Pulmonary artery endothelial cell (primary cell): ENCODE data around the gene CRYBG3. TPM values are rescaled to one million over a fixed set of nuclear protein-coding genes. Genes with fewer than 3 reads are reported as not detected.
A peak's percentile ranks its signal among the peaks of the same experiment; 100 is the strongest.
"Not testable (repeated sequence)": the region's sequence is repeated elsewhere in the genome, so short reads cannot be mapped to it uniquely, and the experiment has no call there.

Experiments used
- DNase-seq: peaks from one replicate; pipeline ENCODE4 v3.0.0-alpha.2; 2011; ENCODE audit warnings: low read depth, low spot score
- total RNA-seq: library from RNA; depleted of rRNA; stranded (reverse); fragments of >200 nt; gene quantifications from 2 replicates; pipeline ENCODE4 v1.2.3, GENCODE V29; 2014

CRYBG3 gene
- 21.3 and 32.8 TPM in 2 replicates for total RNA-seq

- peak; percentile 41 for DNase-seq
These were observed at the start of gene CRYBG3 for GRCh38 chr3:97821774-97822358. Gene CRYBG3, plus strand, starts transcription at chr3:97822011. Its CDS starts 196 bp downstream, at chr3:97822207.

- DNase-seq, result no peak
These were observed 48.9 kb upstream of the CRYBG3 start for GRCh38 chr3:97772926-97773325.

- no peak for DNase-seq
These were observed 43.7 kb upstream of the CRYBG3 start for GRCh38 chr3:97778152-97778551.

- no peak for DNase-seq
These were observed 28.3 kb upstream of the CRYBG3 start for GRCh38 chr3:97793420-97794019.

GRCh38 chr3:97795951-97796350 lies 25.9 kb upstream of the CRYBG3 start:
- no peak for DNase-seq

GRCh38 chr3:97804471-97804870 lies 17.3 kb upstream of the CRYBG3 start:
- no peak for DNase-seq

GRCh38 chr3:97810779-97811390 lies 10.9 kb upstream of the CRYBG3 start:
- no peak for DNase-seq

GRCh38 chr3:97815149-97815917 lies 6.5 kb upstream of the CRYBG3 start:
- DNase-seq, result no peak

GRCh38 chr3:97816811-97817210 lies 5.0 kb upstream of the CRYBG3 start:
- DNase-seq, result no peak

GRCh38 chr3:97817965-97818364 lies 3.8 kb upstream of the CRYBG3 start:
- DNase-seq, result no peak

- DNase-seq, result no peak
These were observed 1.0 kb upstream of the CRYBG3 start for GRCh38 chr3:97820780-97821179.

- no peak for DNase-seq
These were observed 481 bp upstream of the CRYBG3 start for GRCh38 chr3:97821287-97821773.

GRCh38 chr3:97822359-97822775 lies 556 bp downstream of the CRYBG3 start:
- no peak for DNase-seq

- no peak for DNase-seq
These were observed 1.5 kb downstream of the CRYBG3 start for GRCh38 chr3:97823046-97824004.

- no peak for DNase-seq
These were observed 3.3 kb downstream of the CRYBG3 start for GRCh38 chr3:97825101-97825500.

- no peak for DNase-seq
These were observed 6.1 kb downstream of the CRYBG3 start for GRCh38 chr3:97827741-97828471.

GRCh38 chr3:97829198-97829597 lies 7.4 kb downstream of the CRYBG3 start:
- no peak for DNase-seq

GRCh38 chr3:97830638-97831037 lies 8.8 kb downstream of the CRYBG3 start:
- no peak for DNase-seq

- DNase-seq, result no peak
These were observed 9.3 kb downstream of the CRYBG3 start for GRCh38 chr3:97831140-97831539.

- not testable (repeated sequence) for DNase-seq
These were observed 11.4 kb downstream of the CRYBG3 start for GRCh38 chr3:97833184-97833583.
